Measurements from ENCODE around the gene DGCR6L.
A peak's percentile ranks its signal among the peaks of the same experiment; 100 is the strongest.
"Not testable (repeated sequence)": the region's sequence is repeated elsewhere in the genome, so short reads cannot be mapped to it uniquely, and the experiment has no call there.

The DGCR6L gene

GRCh38 chr22:20277936-20278635, 41.8 kb downstream of the DGCR6L start:
- peak; percentile 87 for FAIRE-seq

GRCh38 chr22:20276468-20276867, 43.4 kb downstream of the DGCR6L start:
- peak; percentile 94 for FAIRE-seq

More at GRCh38 chr22:20277936-20278635, 41.8 kb downstream of the DGCR6L start:
- not testable (repeated sequence) for DNase-seq (ENCODE audit: low spot score)

GRCh38 chr22:20275836-20276235, 44.0 kb downstream of the DGCR6L start:
- FAIRE-seq = no peak
- DNase-seq (ENCODE audit: low spot score) = no peak

More at GRCh38 chr22:20276468-20276867, 43.4 kb downstream of the DGCR6L start:
- no peak for DNase-seq (ENCODE audit: low spot score)

- peak; percentile 5 for FAIRE-seq
- not testable (repeated sequence) for DNase-seq (ENCODE audit: low spot score)
These were observed 44.5 kb downstream of the DGCR6L start for GRCh38 chr22:20275325-20275724.

GRCh38 chr22:20274374-20274773, 45.5 kb downstream of the DGCR6L start:
- not testable (repeated sequence) for FAIRE-seq; DNase-seq (ENCODE audit: low spot score)

DNA sequence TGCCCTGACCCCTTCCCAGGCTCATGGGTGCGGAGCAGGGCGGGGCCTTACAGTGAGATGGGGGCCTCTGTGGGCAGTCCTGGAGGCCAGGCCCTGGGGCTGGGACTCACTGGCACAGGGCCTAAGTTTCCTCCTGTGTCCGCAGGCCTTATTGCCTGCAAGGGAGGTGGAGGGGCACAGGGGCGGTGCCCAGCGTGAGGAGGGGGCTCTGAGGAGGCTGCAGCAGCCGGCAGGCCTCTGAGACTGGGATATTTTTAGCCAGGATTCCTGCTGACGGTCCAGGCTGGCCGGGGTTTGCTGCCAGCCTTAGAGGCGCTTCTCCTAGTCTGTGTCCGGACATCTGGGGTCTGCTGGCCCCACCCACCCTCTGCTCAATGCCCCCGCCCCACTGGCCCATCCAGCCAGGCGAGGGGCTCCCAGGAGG, 46.1 kb downstream of the DGCR6L start:
- no peak for FAIRE-seq
- no peak for DNase-seq (ENCODE audit: low spot score)

- DNase-seq (ENCODE audit: low spot score) (no peak), FAIRE-seq (no peak)
These were observed 47.2 kb downstream of the DGCR6L start for GRCh38 chr22:20272700-20273099.

DNA sequence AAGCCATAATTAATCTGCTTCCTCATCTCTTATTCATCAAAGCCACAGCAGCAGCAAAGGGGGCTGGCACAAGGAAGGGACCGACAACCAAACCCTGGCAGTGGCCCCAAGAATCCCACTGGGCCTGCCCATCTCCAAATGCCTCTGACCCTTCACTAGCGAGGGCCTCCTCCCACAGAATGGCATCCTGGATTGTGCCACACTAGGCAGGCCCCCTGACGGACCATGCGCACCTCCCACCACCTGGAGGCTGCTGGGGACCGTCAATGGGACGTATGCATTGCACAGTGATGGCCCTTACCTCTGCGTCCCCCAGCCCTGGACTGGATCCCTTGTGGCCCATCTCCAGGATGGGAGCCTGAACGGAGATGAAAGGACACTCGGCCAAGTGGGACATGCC, 47.7 kb downstream of the DGCR6L start:
- FAIRE-seq (peak; percentile 95), DNase-seq (ENCODE audit: low spot score) (no peak)

DNA sequence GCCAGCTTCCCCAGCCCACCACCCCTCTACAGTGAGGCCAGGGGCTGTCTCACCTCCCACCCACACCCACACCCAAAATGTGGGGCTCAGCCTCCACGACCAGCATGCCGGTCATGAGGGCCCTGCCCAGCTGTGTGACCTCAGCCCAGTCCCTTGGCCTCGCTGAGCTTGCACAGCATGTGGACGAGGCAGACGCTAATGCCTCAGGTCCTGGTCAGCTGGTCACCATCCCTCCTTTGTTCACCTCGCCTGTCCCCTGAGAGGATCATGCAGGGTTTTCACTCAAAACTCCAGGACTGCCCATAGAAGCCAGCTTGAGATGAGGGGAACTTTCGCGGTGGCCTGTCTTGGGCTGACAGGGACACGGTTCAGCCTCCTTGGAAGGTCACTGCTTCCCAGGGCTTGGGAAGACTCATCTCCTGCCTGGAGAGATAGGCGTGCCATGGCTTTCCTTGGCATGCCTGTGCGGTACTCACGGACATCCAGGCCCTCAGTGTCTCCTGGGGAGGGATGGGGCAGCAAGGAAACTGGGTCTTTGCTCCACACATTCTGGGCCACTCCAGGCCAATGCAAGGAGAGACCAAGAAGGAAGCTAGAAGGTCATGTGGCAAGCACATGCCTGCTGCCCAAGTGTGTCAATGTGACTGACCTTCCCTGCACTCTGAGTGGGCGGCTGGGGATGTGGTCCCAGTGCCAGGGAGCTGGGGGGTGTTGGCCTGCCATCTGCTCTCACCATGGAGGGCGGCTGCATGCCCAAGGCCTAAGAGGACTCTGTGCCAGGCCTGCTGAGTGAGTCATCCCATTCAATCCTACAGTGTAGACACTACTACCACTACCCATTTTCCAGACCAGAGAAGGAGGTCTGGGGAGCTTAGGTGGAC, 48.5 kb downstream of the DGCR6L start:
- no peak for DNase-seq (ENCODE audit: low spot score)

DNA sequence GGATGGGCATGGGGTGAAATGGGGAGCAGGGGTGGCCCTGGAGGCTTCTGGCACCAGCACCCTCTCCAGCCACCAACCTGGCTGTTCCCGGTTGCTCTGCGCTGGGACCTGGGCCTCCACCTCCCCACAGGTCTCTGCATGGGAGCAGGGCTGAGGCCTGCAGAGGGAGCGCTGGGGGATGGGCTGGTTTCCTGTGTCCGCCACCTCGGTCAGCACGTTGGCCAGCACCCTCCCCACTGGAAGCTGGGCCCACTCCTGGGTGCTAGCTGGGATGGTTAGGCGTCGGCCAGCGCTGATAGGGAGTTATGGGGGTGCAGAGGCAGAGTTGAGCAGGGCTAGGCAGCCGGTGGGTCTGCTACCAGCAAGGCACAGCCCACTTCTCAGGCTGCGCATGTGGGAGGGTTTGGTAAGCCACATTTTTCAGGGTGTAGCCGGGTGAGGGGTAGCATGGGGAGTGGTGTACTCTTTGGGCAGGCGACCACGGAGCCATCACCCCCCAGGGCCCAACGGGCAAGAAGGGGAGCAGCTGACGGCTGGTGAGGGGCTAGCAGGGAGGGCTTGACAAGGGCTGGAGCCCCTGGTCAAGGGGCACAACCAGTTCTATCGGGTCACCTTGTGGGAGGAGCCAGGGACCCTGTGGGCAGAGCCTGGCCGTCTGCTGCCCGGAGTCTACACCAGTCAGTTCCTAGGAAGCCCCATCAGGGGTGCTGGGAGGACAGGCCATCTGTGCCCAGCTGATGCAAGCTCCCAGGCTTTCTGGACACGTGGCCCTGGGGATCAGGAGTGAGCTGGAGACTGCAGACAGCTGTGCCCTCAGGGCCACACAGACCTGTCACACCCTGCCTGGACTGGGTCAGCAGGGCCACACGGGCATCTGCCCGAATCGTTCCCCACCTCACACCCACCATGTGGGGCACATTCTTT, 49.4 kb downstream of the DGCR6L start:
- FAIRE-seq = peak; percentile 95
- not testable (repeated sequence) for DNase-seq (ENCODE audit: low spot score)

More for the DNA sequence above, 48.5 kb downstream of the DGCR6L start:
- peak; percentile 83 for FAIRE-seq

GRCh38 chr22:20269673-20270072, 50.2 kb downstream of the DGCR6L start:
- DNase-seq (ENCODE audit: low spot score) = not testable (repeated sequence)
- FAIRE-seq = peak; percentile 30

DNA sequence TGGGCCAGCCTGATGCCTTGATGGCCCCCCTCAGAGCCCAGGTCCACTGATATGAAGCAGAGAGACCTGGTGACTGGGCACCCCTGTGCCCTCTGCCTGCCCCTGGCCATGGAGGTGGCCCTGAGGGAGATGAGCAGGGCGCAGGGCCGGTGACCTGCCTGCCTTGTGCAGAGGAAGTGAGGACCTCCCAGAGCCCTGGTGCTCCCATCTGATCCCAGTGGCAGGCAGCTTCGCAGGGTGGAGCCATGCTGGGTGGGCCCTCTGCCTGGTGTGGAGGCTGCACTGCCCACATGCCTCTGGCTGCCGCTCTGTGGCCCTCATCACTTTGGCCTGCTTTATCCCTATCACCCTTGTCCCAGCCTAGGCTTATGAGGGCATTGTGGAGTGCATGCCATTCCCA, 50.7 kb downstream of the DGCR6L start:
- FAIRE-seq = peak; percentile 89
- not testable (repeated sequence) for DNase-seq (ENCODE audit: low spot score)

DNA sequence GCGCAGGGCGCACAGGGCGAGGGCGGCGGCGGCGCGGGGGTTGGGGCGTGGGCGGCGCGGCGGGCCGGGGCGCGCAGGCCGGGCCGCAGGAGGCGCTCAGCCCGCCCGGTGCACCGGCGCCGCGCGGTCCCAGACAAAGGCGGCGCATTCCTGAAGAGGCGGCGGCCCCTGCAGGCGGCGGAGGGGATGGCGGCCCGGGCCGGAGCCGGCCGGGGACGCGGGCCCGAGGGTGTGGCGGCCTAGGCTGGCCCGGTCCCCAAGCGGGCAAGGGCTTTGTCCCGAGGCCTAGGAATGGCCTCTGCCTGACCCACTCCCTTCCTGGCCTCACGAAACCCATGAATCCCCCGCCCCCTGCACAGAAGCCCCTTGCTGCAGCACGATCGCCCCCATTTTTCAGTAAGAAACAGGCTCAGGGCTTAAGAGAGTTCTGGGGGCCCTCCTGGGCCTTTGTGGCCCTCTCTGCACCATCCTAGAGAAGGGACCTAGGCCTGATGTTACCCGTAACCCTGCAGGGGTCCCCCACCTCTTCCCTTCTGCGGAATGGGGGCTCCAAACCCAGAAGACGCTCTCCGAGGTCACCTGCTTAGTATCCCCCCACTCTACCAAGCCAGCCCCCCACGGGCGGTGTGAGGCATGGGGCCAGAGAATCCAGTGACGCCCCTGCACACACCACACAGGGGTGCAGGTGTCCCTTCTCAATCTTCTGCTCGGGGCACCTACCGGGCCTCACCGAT, 51.4 kb downstream of the DGCR6L start, which contains the start of gene RTN4R:
Gene RTN4R (minus strand): TSS at position 40 of the 734 bp plus-strand sequence. CDS start 226 bp downstream, outside the sequence.
- FAIRE-seq (peak; percentile 95), DNase-seq (ENCODE audit: low spot score) (peak; percentile 84)

- FAIRE-seq = no peak
- peak; percentile 73 for DNase-seq (ENCODE audit: low spot score)
These were observed 52.2 kb downstream of the DGCR6L start for GRCh38 chr22:20267441-20268278.

- DNase-seq (ENCODE audit: low spot score) = not testable (repeated sequence)
- FAIRE-seq = peak; percentile 99
These were observed 53.0 kb downstream of the DGCR6L start for GRCh38 chr22:20266667-20267440.

DNA sequence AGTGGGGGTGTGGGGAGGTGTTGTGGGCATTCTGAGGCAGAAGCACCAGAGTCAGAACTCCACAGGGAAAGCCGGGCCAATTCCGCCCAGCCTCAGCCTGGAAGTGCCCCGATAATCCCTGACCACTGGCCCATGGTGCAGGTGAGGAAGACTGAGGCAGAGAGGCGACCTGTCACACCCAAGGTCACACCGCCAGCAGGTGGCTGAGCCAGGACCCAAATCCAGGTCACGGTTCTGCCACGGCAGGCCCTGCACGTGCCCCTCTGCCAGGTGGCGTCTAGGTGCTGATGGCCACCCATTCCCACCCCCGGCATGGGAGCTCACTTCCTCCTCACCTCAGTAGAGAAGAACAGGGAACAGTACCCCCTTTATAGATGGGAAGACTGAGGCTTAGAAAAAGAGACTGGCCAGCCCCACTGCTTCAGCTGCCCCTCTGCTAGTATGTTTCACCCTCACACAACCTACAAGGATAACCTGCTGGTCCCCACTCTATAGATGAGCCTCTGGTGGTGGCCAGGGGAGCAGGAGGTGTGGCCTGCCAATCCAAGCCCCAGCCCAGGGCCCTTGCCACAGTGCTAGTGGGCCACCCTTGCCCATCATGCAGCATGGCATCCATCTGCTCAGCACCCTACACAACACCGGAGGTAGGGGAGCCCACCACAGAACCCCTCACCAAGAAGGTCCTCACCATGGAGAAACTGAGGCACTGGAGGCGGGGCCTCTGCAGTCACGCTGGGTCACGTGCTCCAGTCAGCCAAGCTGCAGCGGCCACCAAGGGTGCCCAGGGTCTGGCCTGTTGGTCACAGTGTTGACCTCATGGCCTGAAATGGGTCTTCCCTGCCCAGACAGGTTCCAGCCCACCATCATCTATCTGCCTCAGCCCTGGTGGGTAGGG, 53.8 kb downstream of the DGCR6L start:
- FAIRE-seq; DNase-seq (ENCODE audit: low spot score): not testable (repeated sequence)

Data from urothelium cell line (cell line).